ENCODE results near the gene MAN2B2. TPM values are rescaled to one million over a fixed set of nuclear protein-coding genes. Genes with fewer than 3 reads are reported as not detected.

The MAN2B2 gene
- total RNA-seq, 4 donors from 2014 or later: 32.7 to 95.3 (median 80.2) TPM

- Histone ChIP-seq H3K36me3 (no peaks in the 10 kb centered on the region), H3K27me3 (no peaks in the 10 kb centered on the region), H3K9me3 (no peaks in the 10 kb centered on the region), H3K4me1 (no peaks in the 10 kb centered on the region), H3K4me3 (replicated peaks in 1 of 3) (no peak overlapping the region), H3K27ac (no peak overlapping the region)
- intact Hi-C loops (cut with DNase I): no loop called here
- TF ChIP-seq POLR2A (IDR thresholded peaks at IDR 0.05) (no peak), CTCF (IDR thresholded peaks at IDR 0.05) (no peak)
- no peak for DNase-seq
- 77 to 83% methylated on average over 12 to 13 of the region's 13 CpGs for WGBS, 2 donors
Observed at GRCh38 chr4:6555519-6555918, 19.5 kb upstream of the MAN2B2 start.

- no peak for DNase-seq
- no peaks in the 10 kb centered on the region for H3K27me3 ChIP-seq
- H3K36me3 ChIP-seq: no peaks in the 10 kb centered on the region
- H3K27ac ChIP-seq: no peak overlapping the region
- WGBS, 2 donors: 73 to 76% methylated on average over 6 of the region's 6 CpGs
- TF ChIP-seq CTCF (IDR thresholded peaks at IDR 0.05): no peak
- no peak for TF ChIP-seq POLR2A (IDR thresholded peaks at IDR 0.05)
- H3K9me3 ChIP-seq: no peaks in the 10 kb centered on the region
- intact Hi-C loops (cut with DNase I): no loop called here
- H3K4me3 ChIP-seq (replicated peaks in 1 of 3): no peak overlapping the region
- H3K4me1 ChIP-seq: no peaks in the 10 kb centered on the region
Observed at GRCh38 chr4:6556263-6556662, 18.7 kb upstream of the MAN2B2 start.

- DNase-seq: no peak
- no peak overlapping the region for H3K27ac ChIP-seq
- whole genome bisulfite sequencing, 2 donors: 64 to 65% methylated on average over 5 of the region's 5 CpGs
- TF ChIP-seq POLR2A (IDR thresholded peaks at IDR 0.05): no peak
- no peaks in the 10 kb centered on the region for H3K4me1 ChIP-seq
- intact Hi-C loops (cut with DNase I): no loop called here
- no peak overlapping the region for H3K4me3 ChIP-seq (replicated peaks in 1 of 3)
- H3K27me3 ChIP-seq: no peaks in the 10 kb centered on the region
- H3K9me3 ChIP-seq: no peaks in the 10 kb centered on the region
- H3K36me3 ChIP-seq: no peaks in the 10 kb centered on the region
Observed at GRCh38 chr4:6557185-6557584, 17.8 kb upstream of the MAN2B2 start.

GRCh38 chr4:6557856-6558255, 17.1 kb upstream of the MAN2B2 start:
- TF ChIP-seq CTCF (IDR thresholded peaks at IDR 0.05): no peak
- no peak for TF ChIP-seq POLR2A (IDR thresholded peaks at IDR 0.05)
- 64 to 84% methylated on average over 6 to 9 of the region's 10 CpGs for WGBS, 2 donors
- Histone ChIP-seq H3K4me1 (peaks cover under 1 to 2% of the 10 kb centered on the region in 2 donors), H3K9me3 (no peaks in the 10 kb centered on the region), H3K4me3 (replicated peaks in 1 of 3) (no peak overlapping the region), H3K36me3 (no peaks in the 10 kb centered on the region), H3K27ac (no peak overlapping the region), H3K27me3 (no peaks in the 10 kb centered on the region)
- no peak for DNase-seq
- intact Hi-C loops (cut with DNase I): no loop called here

- Histone ChIP-seq H3K4me3 (replicated peaks in 1 of 3) (no peak overlapping the region), H3K4me1 (peaks cover 6 to 12% of the 10 kb centered on the region in 2 donors), H3K36me3 (no peaks in the 10 kb centered on the region), H3K27me3 (peaks cover 4% of the 10 kb centered on the region), H3K9me3 (no peaks in the 10 kb centered on the region), H3K27ac (no peak overlapping the region)
- DNase-seq: no peak
- TF ChIP-seq POLR2A (IDR thresholded peaks at IDR 0.05): no peak
- intact Hi-C loops (cut with DNase I): no loop called here
- WGBS, 2 donors: 74 to 79% methylated on average over 8 to 10 of the region's 10 CpGs
Observed at GRCh38 chr4:6560416-6561172, 14.4 kb upstream of the MAN2B2 start.

GRCh38 chr4:6561173-6561516, 13.8 kb upstream of the MAN2B2 start:
- TF ChIP-seq POLR2A (IDR thresholded peaks at IDR 0.05) (no peak), CTCF (IDR thresholded peaks at IDR 0.05) (no peak)
- intact Hi-C loops (cut with DNase I): no loop called here
- Histone ChIP-seq H3K27me3 (peaks cover 4% of the 10 kb centered on the region), H3K27ac (no peak overlapping the region), H3K9me3 (no peaks in the 10 kb centered on the region), H3K4me1 (peaks cover 6 to 12% of the 10 kb centered on the region in 2 donors), H3K4me3 (replicated peaks in 1 of 3) (no peak overlapping the region), H3K36me3 (no peaks in the 10 kb centered on the region)
- no peak for DNase-seq
- 29 to 35% methylated on average over 6 of the region's 6 CpGs for WGBS, 2 donors
